Activated B cell treated with CpG ODN at 0.5 μM for 24 hours (primary cell): ENCODE measurements around the gene TMEM94. TPM values are rescaled to one million over a fixed set of nuclear protein-coding genes. Genes with fewer than 3 reads are reported as not detected.

Source experiments
- ATAC-seq: fragments of 200-7000 bp; cut with Tn5 transposase; one replicate; pipeline ENCODE4 v1.10.0; 2021; ENCODE audit warnings: low read depth, mild to moderate bottlenecking, moderate library complexity
- CTCF ChIA-PET: fragments of 350-600 bp; sonication (Branson Sonifier 250); formaldehyde crosslinking; loops from one replicate; lab custom pipeline; 2021; ENCODE audit warnings: antibody characterized with exemption; lab: Charles Lee
- POLR2A ChIA-PET: fragments of 350-600 bp; sonication (Branson Sonifier 250); formaldehyde crosslinking; loops from one replicate; lab custom pipeline; 2021; ENCODE audit warnings: antibody characterized with exemption; lab: Charles Lee
- DNase-seq: peaks from one replicate; pipeline ENCODE4 v3.0.0; 2022
- H3K27ac Mint-ChIP-seq: one replicate; pipeline ENCODE4 v1.8.0; 2020; ENCODE audit warnings: mixed read lengths
- H3K27me3 Mint-ChIP-seq: one replicate; pipeline ENCODE4 v1.8.0; 2021; ENCODE audit warnings: mixed read lengths
- H3K36me3 Mint-ChIP-seq: one replicate; pipeline ENCODE4 v1.8.0; 2021; ENCODE audit warnings: low read depth, mixed read lengths
- H3K4me1 Mint-ChIP-seq: one replicate; pipeline ENCODE4 v1.8.0; 2021; ENCODE audit warnings: mixed read lengths
- H3K4me3 Mint-ChIP-seq: one replicate; pipeline ENCODE4 v1.8.0; 2020; ENCODE audit warnings: mild to moderate bottlenecking, mixed read lengths
- H3K9me3 Mint-ChIP-seq: one replicate; pipeline ENCODE4 v1.8.0; 2020; ENCODE audit warnings: mixed read lengths
- intact Hi-C: fragments of 100-400 bp; cut with micrococcal nuclease; formaldehyde crosslinking; loops from one replicate; pipeline ENCODE4 v1.15.1; 2024
- total RNA-seq: library from RNA; stranded (reverse); gene quantifications from 2 replicates; pipeline ENCODE4 v1.2.3, GENCODE V29; 2022
- TF ChIP-seq, protein P1 (sequence below): fragments of 200-600 bp; IDR thresholded peaks from one replicate; pipeline ENCODE4 v1.8.0; 2022; ENCODE audit warnings: antibody characterized with exemption, mild to moderate bottlenecking

Gene TMEM94
- total RNA-seq, 1 donor from 2014 or later: 86.6 TPM

DNA sequence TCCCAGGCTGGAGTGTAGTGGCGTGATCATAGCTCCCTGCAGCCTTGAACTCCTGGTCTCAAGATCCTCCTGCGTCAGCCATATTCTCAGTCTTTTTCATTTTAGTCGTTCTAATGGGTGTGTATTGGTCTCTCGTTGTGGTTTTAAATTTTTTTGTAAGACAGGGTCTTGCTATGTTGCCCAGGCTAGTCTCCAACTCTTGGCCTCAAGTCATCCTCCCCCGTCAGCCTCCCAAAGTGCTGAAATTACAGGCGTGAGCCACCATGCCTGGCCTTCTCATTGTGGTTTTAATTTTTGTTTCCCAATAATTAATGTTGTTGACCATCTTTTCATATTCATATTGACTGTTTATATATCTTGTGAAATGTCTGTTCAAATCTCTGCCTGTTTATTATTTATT, 8.6 kb downstream of the TMEM94 start:
- Mint-ChIP-seq H3K27me3 (no peaks in the 10 kb centered on the region), H3K27ac (no peak overlapping the region), H3K4me3 (no peak overlapping the region), H3K36me3 (no peaks in the 10 kb centered on the region), H3K9me3 (no peaks in the 10 kb centered on the region), H3K4me1 (peaks cover 2% of the 10 kb centered on the region)
- ATAC-seq (no peak), DNase-seq (no peak)
- TF ChIP-seq, protein P1, sequence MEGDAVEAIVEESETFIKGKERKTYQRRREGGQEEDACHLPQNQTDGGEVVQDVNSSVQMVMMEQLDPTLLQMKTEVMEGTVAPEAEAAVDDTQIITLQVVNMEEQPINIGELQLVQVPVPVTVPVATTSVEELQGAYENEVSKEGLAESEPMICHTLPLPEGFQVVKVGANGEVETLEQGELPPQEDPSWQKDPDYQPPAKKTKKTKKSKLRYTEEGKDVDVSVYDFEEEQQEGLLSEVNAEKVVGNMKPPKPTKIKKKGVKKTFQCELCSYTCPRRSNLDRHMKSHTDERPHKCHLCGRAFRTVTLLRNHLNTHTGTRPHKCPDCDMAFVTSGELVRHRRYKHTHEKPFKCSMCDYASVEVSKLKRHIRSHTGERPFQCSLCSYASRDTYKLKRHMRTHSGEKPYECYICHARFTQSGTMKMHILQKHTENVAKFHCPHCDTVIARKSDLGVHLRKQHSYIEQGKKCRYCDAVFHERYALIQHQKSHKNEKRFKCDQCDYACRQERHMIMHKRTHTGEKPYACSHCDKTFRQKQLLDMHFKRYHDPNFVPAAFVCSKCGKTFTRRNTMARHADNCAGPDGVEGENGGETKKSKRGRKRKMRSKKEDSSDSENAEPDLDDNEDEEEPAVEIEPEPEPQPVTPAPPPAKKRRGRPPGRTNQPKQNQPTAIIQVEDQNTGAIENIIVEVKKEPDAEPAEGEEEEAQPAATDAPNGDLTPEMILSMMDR: no peak
- CTCF ChIA-PET: interaction anchor here (0.8 to 1.5 kb wide), 2 partner anchors 176 to 503 kb away, joined by 3 read pairs; partner anchors contain the start of gene SLC25A19
- intact Hi-C loops: no loop called here
- POLR2A ChIA-PET: interaction anchor here (0.7 kb wide), 1 partner anchor 46 kb away, joined by 8 read pairs; no protein-coding TSS in a partner anchor

DNA sequence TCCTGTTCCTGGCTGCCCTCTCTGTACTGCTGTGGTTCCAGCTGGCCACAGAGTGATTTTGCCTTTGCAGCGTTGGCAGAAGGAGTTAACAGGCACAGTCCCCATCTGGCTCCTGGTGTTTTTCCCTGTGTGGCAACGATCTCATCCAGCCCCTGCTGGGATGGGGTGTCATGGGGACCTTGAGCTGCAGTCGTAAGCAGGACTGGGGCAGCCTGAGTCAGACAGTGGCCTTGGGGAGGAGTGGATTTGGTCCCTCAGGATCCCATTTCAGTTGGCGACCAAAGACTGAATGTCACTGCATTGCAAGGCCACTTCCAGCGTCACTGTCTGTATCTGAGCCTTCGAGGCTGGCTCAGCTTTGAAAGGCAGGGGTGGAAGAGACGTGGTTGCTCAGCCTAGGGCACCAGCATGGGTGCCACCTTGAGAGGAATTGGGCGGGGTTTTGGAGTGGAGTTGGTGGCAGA, 11.9 kb downstream of the TMEM94 start:
- ChIA-PET POLR2A (no interaction called here), CTCF (no interaction called here)
- H3K36me3 Mint-ChIP-seq: peaks cover 18% of the 10 kb centered on the region
- no peaks in the 10 kb centered on the region for H3K4me1 Mint-ChIP-seq
- no peak overlapping the region for H3K4me3 Mint-ChIP-seq
- no peak for ATAC-seq
- no peaks in the 10 kb centered on the region for H3K9me3 Mint-ChIP-seq
- H3K27me3 Mint-ChIP-seq: no peaks in the 10 kb centered on the region
- no peak overlapping the region for H3K27ac Mint-ChIP-seq
- TF ChIP-seq, protein P1: no peak
- intact Hi-C loops: no loop called here
- no peak for DNase-seq

GRCh38 chr17:75468779-75469373, 12.4 kb downstream of the TMEM94 start:
- intact Hi-C loops: no loop called here
- POLR2A ChIA-PET: interaction anchor here (0.6 kb wide), 1 partner anchor 439 kb away, joined by 3 read pairs; no protein-coding TSS in a partner anchor

GRCh38 chr17:75471207-75471606, 14.8 kb downstream of the TMEM94 start:
- TF ChIP-seq, protein P1: no peak
- intact Hi-C loops: no loop called here
- Mint-ChIP-seq H3K36me3 (peaks cover 33% of the 10 kb centered on the region), H3K4me3 (no peak overlapping the region), H3K27me3 (no peaks in the 10 kb centered on the region), H3K4me1 (no peaks in the 10 kb centered on the region), H3K27ac (no peak overlapping the region), H3K9me3 (no peaks in the 10 kb centered on the region)
- ChIA-PET CTCF (interaction anchor here (0.7 kb wide), 1 partner anchor 233 kb away, joined by 3 read pairs; no protein-coding TSS in a partner anchor), POLR2A (interaction anchor here (0.7 kb wide), 1 partner anchor 141 kb away, joined by 4 read pairs; no protein-coding TSS in a partner anchor)
- ATAC-seq (no peak), DNase-seq (no peak)

More at GRCh38 chr17:75468779-75469373, 12.4 kb downstream of the TMEM94 start:
- Mint-ChIP-seq H3K27me3 (no peaks in the 10 kb centered on the region), H3K4me1 (no peaks in the 10 kb centered on the region), H3K27ac (no peak overlapping the region), H3K36me3 (peaks cover 20% of the 10 kb centered on the region), H3K4me3 (no peak overlapping the region), H3K9me3 (no peaks in the 10 kb centered on the region)
- DNase-seq (no peak), ATAC-seq (no peak)
- TF ChIP-seq, protein P1: no peak
- CTCF ChIA-PET: no interaction called here

- Mint-ChIP-seq H3K4me3 (no peak overlapping the region), H3K27ac (no peak overlapping the region), H3K36me3 (peaks cover 40% of the 10 kb centered on the region), H3K27me3 (no peaks in the 10 kb centered on the region), H3K4me1 (no peaks in the 10 kb centered on the region), H3K9me3 (no peaks in the 10 kb centered on the region)
- no peak for DNase-seq
- ATAC-seq: no peak
- ChIA-PET POLR2A (no interaction called here), CTCF (no interaction called here)
- intact Hi-C loops: no loop called here
- TF ChIP-seq, protein P1: no peak
Observed at GRCh38 chr17:75472119-75472518, 15.7 kb downstream of the TMEM94 start.
